ENCODE measurements around the gene PRDM16. TPM values are rescaled to one million over a fixed set of nuclear protein-coding genes. Genes with fewer than 3 reads are reported as not detected.

PRDM16 gene
- polyA plus RNA-seq, 1 donor: 0.62 TPM

Other genes starting within 250 kb of the PRDM16 start
- not detected for gene ACTRT2, start 47.7 kb upstream of the PRDM16 start, polyA plus RNA-seq (ENCODE audit: insufficient read length)